Smooth muscle cell (in vitro differentiated cells): ENCODE data around the gene SETBP1. TPM values are rescaled to one million over a fixed set of nuclear protein-coding genes. Genes with fewer than 3 reads are reported as not detected.

Source experiments
- DNase-seq: peaks from one replicate; lab custom pipeline; 2025; ENCODE audit not compliant: unreplicated experiment; lab: John Stamatoyannopoulos, UW
- H2AFZ ChIP-seq: fragments of 200-600 bp; sonication (generic); 2 replicates; pipeline ENCODE4 v1.6.0; 2016; ENCODE audit warnings: antibody characterized with exemption, low read depth, mild to moderate bottlenecking
- H3F3A ChIP-seq: fragments of 200-600 bp; sonication (generic); 2 replicates; pipeline ENCODE4 v1.6.0; 2017; ENCODE audit warnings: antibody characterized with exemption, low read depth
- H3K27ac ChIP-seq: fragments of 200-600 bp; sonication (generic); 2 replicates; pipeline ENCODE4 v1.5.1; 2016; ENCODE audit warnings: low read depth, mild to moderate bottlenecking
- H3K27me3 ChIP-seq: fragments of 200-600 bp; sonication (generic); 2 replicates; pipeline ENCODE4 v1.6.1; 2016; ENCODE audit warnings: low read depth, mild to moderate bottlenecking
- H3K36me3 ChIP-seq: fragments of 200-600 bp; sonication (generic); 2 replicates; pipeline ENCODE4 v1.5.1; 2016; ENCODE audit warnings: low read depth
- H3K4me1 ChIP-seq: fragments of 200-600 bp; sonication (generic); 2 replicates; pipeline ENCODE4 v1.5.1; 2016; ENCODE audit warnings: low read depth
- H3K4me2 ChIP-seq: fragments of 200-600 bp; sonication (generic); 2 replicates; pipeline ENCODE4 v1.6.0; 2016; ENCODE audit warnings: mild to moderate bottlenecking
- H3K4me3 ChIP-seq: fragments of 200-600 bp; sonication (generic); 2 replicates; pipeline ENCODE4 v1.5.1; 2016; ENCODE audit warnings: mild to moderate bottlenecking
- H3K79me2 ChIP-seq: fragments of 200-600 bp; sonication (generic); 2 replicates; pipeline ENCODE4 v1.6.0; 2016; ENCODE audit warnings: low read depth, mild to moderate bottlenecking
- H3K9ac ChIP-seq: fragments of 200-600 bp; sonication (generic); 2 replicates; pipeline ENCODE4 v1.6.0; 2016; ENCODE audit warnings: low read depth
- H3K9me3 ChIP-seq: fragments of 200-600 bp; sonication (generic); replicated peaks from 2 replicates; pipeline ENCODE4 v1.5.1; 2016; ENCODE audit warnings: low read depth
- H4K20me1 ChIP-seq: fragments of 200-600 bp; sonication (generic); 2 replicates; pipeline ENCODE4 v1.6.0; 2016; ENCODE audit warnings: low read depth
- WGBS: methylation state at CpG from one replicate; pipeline ENCODE4 v1.1.7; 2016; ENCODE audit warnings: low lambda C conversion rate; 5-methylcytosine and 5-hydroxymethylcytosine counted together
- polyA plus RNA-seq: library from polyadenylated mRNA; unstranded; fragments of >200 nt; fragmentation: Nextera tagmentation; extraction: Ambion mirVana; gene quantifications from 2 replicates; pipeline ENCODE4 v1.2.1, GENCODE V29; 2016
- total RNA-seq: library from RNA; depleted of rRNA; stranded (reverse); fragments of >200 nt; gene quantifications from 2 replicates; pipeline ENCODE4 v1.2.3, GENCODE V29; 2014
- TF ChIP-seq, protein P1 (sequence below): fragments of 200-600 bp; sonication (generic); IDR thresholded peaks from 2 replicates; pipeline ENCODE4 v1.5.1; 2017; ENCODE audit warnings: borderline replicate concordance, mild to moderate bottlenecking, antibody characterized with exemption; ENCODE audit not compliant: insufficient read depth, poor library complexity, severe bottlenecking

The SETBP1 gene
- total and polyA plus RNA-seq, 2 experiments from 2014 or later, result 6.1 to 17.7 TPM

DNA sequence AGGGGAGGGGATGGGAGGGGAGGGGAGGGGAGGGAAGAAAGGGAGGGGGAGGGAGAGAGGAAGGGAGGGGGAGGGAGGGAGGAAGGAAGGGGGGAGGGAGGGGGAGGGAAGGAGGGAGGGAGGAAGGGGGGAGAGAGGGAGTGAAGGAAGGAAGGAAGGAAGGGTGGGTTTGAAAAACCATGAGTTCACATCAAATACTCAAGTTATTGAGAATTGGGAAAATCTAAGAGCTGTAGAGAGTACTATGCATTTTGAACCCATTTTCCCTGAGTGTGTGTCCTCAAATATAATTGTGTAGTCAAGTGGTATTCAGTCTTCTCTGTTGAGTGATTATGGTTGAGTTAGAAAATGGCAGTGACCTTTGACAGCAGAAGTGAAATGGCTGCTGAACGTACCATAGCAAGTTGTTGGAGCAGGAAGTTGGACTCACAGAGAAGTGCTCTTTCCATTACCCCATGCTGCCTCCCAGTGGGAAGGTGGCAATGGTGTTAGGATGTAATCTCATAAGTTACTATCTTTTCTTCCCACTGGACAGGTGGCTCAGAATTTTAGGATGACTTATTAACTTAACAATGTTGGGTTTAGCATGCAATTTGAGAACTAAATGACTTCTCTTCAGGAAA, 214.6 kb downstream of the SETBP1 start:
- Histone ChIP-seq H3K4me2 (no peak overlapping the region), H4K20me1 (peaks cover 4% of the 10 kb centered on the region), H2AFZ (no peak overlapping the region), H3K27me3 (no peaks in the 10 kb centered on the region), H3K4me1 (no peaks in the 10 kb centered on the region), H3K36me3 (no peaks in the 10 kb centered on the region), H3K4me3 (no peak overlapping the region), H3K27ac (no peak overlapping the region), H3F3A (peaks cover 18% of the 10 kb centered on the region), H3K79me2 (peaks cover 14% of the 10 kb centered on the region), H3K9me3 (peaks cover 8% of the 10 kb centered on the region), H3K9ac (no peak overlapping the region)
- TF ChIP-seq, protein P1, sequence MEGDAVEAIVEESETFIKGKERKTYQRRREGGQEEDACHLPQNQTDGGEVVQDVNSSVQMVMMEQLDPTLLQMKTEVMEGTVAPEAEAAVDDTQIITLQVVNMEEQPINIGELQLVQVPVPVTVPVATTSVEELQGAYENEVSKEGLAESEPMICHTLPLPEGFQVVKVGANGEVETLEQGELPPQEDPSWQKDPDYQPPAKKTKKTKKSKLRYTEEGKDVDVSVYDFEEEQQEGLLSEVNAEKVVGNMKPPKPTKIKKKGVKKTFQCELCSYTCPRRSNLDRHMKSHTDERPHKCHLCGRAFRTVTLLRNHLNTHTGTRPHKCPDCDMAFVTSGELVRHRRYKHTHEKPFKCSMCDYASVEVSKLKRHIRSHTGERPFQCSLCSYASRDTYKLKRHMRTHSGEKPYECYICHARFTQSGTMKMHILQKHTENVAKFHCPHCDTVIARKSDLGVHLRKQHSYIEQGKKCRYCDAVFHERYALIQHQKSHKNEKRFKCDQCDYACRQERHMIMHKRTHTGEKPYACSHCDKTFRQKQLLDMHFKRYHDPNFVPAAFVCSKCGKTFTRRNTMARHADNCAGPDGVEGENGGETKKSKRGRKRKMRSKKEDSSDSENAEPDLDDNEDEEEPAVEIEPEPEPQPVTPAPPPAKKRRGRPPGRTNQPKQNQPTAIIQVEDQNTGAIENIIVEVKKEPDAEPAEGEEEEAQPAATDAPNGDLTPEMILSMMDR, result no peak
- WGBS, result 79% methylated on average over 1 of the region's 1 CpG
- no peak for DNase-seq

DNA sequence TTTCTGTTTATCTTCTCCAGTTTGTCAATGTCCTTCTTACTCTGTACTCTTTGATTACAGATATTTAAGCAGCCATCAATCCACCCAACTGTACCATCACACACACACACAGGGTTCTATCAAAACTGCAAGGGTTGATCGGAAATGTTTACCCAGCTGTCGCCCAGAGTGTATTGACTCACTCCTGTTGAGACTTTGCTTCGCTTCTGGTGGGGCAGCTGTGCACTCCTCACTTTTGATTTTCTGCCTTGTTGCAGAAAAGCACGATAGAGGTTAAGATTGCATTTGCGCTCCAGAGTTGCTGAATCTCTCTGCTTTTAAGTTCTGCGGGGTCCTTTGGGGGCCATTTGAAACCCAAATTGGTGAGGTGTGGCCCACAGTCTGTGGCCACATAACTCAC, 216.2 kb downstream of the SETBP1 start:
- Histone ChIP-seq H3F3A (peaks cover 11% of the 10 kb centered on the region), H3K79me2 (peaks cover 14% of the 10 kb centered on the region), H3K27me3 (no peaks in the 10 kb centered on the region), H2AFZ (no peak overlapping the region), H4K20me1 (peaks cover 8% of the 10 kb centered on the region), H3K9ac (no peak overlapping the region), H3K4me3 (no peak overlapping the region), H3K4me2 (no peak overlapping the region), H3K9me3 (peaks cover under 1% of the 10 kb centered on the region), H3K36me3 (no peaks in the 10 kb centered on the region), H3K4me1 (no peaks in the 10 kb centered on the region), H3K27ac (no peak overlapping the region)
- 94% methylated on average over 6 of the region's 6 CpGs for WGBS
- TF ChIP-seq, protein P1, result no peak
- no peak for DNase-seq

DNA sequence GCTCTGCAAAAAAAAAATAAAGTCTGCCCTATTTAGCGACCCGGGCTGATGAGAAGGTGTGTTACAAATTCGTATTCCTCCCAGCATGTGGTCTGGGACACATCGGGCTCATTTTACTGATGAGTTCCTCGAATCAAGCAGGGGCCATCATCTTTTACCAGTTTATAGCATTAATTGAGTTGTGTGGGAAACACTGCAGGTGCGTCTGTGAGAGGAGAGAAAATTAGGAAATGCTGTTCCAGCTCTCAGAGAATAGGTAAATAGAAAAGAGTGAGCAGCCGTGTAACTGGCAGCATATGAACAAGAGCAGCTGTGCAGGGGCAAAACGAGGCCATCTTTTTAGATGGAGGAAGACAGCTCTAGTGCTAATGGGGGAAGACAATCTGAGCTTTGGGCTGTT, 216.7 kb downstream of the SETBP1 start:
- H2AFZ ChIP-seq, result no peak overlapping the region
- peaks cover 14% of the 10 kb centered on the region for H3K79me2 ChIP-seq
- H3K4me2 ChIP-seq, result no peak overlapping the region
- 94% methylated on average over 8 of the region's 8 CpGs for WGBS
- H3K4me3 ChIP-seq, result no peak overlapping the region
- no peaks in the 10 kb centered on the region for H3K36me3 ChIP-seq
- peaks cover 11% of the 10 kb centered on the region for H3F3A ChIP-seq
- H4K20me1 ChIP-seq, result peaks cover 8% of the 10 kb centered on the region
- no peak for DNase-seq
- H3K9me3 ChIP-seq, result no peaks in the 10 kb centered on the region
- H3K27ac ChIP-seq, result no peak overlapping the region
- H3K4me1 ChIP-seq, result no peaks in the 10 kb centered on the region
- no peaks in the 10 kb centered on the region for H3K27me3 ChIP-seq
- TF ChIP-seq, protein P1, result no peak
- H3K9ac ChIP-seq, result no peak overlapping the region

DNA sequence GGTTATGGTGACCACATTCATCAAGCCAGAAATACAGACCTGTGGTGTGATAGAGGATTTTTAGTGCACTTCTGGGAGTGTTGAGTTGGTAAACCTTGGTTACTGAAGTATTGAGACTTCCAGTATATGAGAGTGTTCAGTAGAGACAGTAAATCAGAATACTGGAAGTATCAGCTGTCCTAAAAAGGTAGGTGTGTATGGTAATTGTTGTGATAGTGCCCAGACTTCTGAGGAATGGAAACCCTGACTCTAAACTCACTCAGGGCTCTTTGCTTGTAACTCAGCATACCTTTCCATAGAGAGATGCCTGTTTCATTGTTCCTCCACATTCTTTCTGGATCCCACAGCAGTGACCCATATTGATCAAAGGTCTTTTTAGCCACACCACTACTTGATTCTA, 217.1 kb downstream of the SETBP1 start:
- no peak for DNase-seq
- no peaks in the 10 kb centered on the region for H3K4me1 ChIP-seq
- H3K27ac ChIP-seq, result no peak overlapping the region
- no peak overlapping the region for H3K9ac ChIP-seq
- no peaks in the 10 kb centered on the region for H3K36me3 ChIP-seq
- no peak overlapping the region for H2AFZ ChIP-seq
- no peak overlapping the region for H3K4me3 ChIP-seq
- peaks cover 8% of the 10 kb centered on the region for H4K20me1 ChIP-seq
- no peaks in the 10 kb centered on the region for H3K27me3 ChIP-seq
- TF ChIP-seq, protein P1, result no peak
- peaks cover 11% of the 10 kb centered on the region for H3F3A ChIP-seq
- H3K9me3 ChIP-seq, result no peaks in the 10 kb centered on the region
- H3K4me2 ChIP-seq, result no peak overlapping the region
- H3K79me2 ChIP-seq, result peaks cover 14% of the 10 kb centered on the region
